SHP77 (cell line): ENCODE data around the gene SHC1.
"Not testable (repeated sequence)": the region's sequence is repeated elsewhere in the genome, so short reads cannot be mapped to it uniquely, and the experiment has no call there.

Experiments used
- DNase-seq, 2 experiments: peaks; one replicate each; lab custom pipeline; 2025; lab: John Stamatoyannopoulos, UW

Gene SHC1

DNA sequence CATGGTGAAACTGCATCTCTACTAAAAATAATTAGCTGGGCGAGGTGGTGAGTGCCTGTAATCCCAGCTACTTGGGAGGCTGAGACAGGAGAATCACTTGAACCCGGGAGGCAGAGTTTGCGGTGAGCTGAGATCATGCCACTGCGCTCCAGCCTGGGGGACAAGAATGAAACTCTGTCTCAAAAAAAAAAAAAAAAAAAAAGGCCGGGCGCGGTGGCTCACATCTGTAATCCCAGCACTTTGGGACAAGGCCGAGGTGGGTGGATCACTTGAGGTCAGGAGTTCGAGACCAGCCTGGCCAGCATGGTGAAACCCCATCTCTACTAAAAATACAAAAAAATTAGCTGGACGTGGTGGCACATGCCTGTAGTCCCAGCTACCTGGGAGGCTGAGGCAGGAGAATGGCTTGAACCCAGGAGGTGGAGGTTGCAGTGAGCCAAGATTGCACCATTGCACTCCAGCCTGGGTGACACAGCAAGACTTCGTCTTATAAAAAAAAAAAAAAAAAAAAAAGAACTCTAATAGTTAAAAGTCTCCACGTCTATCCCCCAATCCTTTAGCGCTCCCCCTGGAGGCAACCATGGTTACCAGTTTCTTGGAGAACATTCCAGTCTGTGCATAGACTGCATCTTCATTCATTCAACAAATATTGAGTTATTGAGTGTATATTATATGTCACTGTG is 24.9 kb upstream of the SHC1 start:
- not testable (repeated sequence) for DNase-seq

DNA sequence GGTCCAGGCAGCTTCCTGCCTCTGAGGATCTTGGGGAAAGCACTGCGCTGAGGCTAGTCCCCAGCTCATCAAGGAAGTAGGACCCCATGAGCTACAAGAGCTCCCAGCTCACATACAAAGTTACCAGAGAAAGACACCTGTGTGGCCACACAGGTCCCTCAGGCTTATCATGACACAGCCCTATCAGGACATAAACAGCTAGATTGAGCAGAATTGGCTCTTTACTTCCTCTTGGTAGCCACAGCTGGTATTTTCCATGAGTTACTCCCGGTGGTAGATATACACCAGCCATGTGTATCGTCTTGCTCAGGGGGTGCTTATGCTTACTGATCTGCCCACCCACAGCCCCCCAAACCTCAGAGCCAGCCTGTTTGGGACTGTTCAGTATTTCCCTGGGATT is 24.0 kb upstream of the SHC1 start:
- no peak for DNase-seq

- DNase-seq, result no peak
Observed at GRCh38 chr1:154994269-154994587, 23.7 kb upstream of the SHC1 start.

DNA sequence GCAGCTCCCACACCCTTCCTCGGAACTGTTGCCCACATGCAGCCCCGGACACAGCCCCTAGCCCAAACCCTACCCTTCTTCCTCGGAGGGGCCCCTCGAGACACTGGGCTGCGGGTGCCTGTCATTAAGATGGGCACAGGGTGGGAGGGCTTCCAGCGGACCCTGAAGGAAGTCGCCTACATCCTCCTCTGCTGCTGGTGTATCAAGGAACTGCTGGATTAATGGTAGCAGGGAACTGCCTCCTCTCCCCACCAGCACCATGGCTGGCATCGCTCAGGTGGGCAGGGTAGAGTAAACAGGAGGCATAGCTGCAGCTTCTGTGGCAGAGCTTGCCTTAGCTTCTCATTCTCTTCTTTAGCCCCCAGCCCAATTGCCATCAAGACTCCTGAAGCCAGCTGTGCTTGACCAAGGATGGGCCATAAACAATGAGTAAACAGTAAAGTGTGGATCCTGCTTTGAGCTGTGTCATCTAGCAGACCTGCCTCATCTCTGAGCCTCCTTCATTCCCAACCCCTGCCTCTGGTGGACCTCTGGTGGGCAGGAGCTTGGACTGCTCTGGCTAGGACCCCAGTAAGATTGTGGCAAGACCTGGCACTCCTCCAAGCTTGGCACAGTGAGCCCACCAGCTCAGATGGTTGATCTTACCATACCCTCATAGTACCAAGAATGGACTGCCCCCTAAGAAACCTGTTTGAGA is 23.2 kb upstream of the SHC1 start, which contains the start of gene LENEP:
Gene LENEP (plus strand): TSS at position 15 of the 697 bp plus-strand sequence. CDS start 22 bp downstream, at position 37.
- DNase-seq, result no peak

- peak; percentile 54 to 76 for DNase-seq
Observed at GRCh38 chr1:154992721-154993571, 22.4 kb upstream of the SHC1 start.

DNA sequence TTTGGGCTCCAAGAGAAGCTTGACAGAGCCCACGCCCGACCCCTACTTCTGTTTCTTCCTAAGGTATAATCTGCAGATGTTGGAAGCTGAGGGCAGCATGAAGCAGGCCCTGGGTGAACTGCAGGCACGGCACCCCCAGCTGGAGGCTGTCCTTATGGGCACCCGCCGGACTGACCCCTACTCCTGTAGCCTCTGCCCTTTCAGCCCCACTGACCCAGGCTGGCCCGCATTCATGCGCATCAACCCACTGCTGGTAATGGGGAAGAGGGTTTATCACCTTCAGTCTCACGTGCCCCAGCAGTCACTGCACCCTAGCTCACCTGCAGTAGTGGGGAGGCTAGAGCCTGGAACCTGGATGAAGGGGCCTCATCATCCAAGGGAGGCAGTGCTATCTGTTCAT is 19.7 kb upstream of the SHC1 start:
- DNase-seq, result no peak

DNA sequence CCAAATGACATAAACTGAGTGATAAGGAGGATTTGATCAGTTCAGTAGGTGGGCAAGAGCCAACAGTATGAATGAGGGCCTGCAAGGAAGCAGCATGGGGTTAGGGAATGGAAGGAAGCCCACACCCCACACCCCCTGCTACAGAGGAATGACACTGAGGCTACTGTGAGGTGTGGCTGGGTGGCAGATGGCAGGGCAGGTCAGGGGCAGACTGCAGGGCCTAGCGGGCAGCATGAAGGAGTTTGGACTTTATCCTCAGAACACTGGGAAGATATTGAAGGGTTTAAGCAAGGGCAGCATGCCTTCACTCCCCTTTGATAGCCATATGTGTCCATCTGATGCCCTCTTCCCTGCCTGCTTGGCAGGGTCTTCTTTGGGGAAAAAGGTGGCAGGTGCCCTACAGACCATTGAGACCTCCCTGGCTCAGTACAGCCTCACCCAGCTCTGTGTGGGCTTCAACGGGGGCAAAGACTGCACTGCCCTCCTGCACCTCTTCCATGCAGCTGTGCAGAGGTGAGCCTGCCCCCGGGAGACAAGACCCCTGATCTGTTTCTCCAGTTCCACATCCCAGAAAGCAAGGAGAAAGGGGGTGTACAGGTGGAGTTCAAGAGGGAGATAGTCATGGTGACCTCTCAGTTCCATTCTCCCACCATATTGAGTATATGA is 18.8 kb upstream of the SHC1 start:
- DNase-seq, result no peak

DNA sequence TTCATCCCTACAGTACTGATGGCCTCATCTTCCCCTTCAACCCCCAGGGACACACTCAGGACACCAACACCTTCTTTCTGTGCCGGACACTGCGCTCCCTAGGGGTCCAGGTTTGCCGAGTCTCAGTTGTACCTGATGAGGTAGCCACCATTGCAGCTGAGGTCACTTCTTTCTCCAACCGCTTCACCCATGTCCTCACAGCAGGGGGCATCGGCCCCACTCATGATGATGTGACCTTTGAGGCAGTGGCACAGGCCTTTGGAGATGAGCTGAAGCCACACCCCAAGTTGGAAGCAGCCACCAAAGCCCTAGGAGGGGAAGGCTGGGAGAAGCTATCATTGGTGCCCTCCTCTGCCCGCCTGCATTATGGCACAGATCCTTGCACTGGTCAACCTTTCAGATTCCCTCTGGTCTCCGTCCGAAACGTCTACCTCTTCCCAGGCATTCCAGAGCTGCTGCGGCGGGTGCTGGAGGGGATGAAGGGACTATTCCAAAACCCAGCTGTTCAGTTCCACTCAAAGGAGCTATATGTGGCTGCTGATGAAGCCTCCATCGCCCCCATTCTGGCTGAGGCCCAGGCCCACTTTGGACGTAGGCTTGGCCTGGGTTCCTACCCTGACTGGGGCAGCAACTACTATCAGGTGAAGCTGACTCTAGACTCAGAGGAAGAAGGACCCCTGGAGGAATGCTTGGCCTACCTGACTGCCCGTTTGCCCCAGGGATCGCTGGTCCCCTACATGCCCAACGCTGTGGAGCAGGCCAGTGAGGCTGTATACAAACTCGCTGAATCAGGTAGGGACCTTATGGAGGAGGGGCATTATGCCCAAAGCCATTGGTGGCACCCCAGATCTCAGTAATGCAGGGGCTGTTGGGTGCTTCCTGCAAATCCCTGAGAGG is 17.8 kb upstream of the SHC1 start:
- DNase-seq, result no peak

GRCh38 chr1:154987326-154987725 is 16.8 kb upstream of the SHC1 start:
- no peak for DNase-seq

GRCh38 chr1:154986736-154987135 is 16.2 kb upstream of the SHC1 start:
- not testable (repeated sequence) for DNase-seq

- peak in 1 of 2 experiments; percentile 21 for DNase-seq
Observed at GRCh38 chr1:154983776-154984466, 13.4 kb upstream of the SHC1 start.

GRCh38 chr1:154982897-154983648 is 12.5 kb upstream of the SHC1 start, which contains the start of gene FLAD1:
FLAD1 (plus strand) TSS chr1:154983344; CDS start chr1:154983695, 351 bp downstream.
- peak; percentile 100 for DNase-seq

GRCh38 chr1:154982341-154982740 is 11.8 kb upstream of the SHC1 start:
- peak in 1 of 2 experiments; percentile 44 for DNase-seq

GRCh38 chr1:154978360-154978759 is 7.8 kb upstream of the SHC1 start:
- DNase-seq, result no peak

DNA sequence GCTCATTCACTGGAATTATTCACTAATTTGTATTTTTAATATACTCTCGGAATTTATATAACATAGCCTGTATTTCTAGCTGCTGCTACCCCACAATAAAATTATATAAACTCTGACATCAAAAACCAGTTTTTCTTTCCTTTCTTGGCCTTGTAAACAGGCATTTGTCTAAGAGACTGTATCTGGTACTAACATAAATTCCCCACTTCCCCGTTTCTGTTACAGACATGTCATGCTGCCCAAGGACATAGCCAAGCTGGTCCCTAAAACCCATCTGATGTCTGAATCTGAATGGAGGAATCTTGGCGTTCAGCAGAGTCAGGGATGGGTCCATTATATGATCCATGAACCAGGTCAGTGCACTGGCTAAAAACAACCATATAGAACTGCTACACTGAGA is 7.2 kb upstream of the SHC1 start:
- not testable (repeated sequence) for DNase-seq

DNA sequence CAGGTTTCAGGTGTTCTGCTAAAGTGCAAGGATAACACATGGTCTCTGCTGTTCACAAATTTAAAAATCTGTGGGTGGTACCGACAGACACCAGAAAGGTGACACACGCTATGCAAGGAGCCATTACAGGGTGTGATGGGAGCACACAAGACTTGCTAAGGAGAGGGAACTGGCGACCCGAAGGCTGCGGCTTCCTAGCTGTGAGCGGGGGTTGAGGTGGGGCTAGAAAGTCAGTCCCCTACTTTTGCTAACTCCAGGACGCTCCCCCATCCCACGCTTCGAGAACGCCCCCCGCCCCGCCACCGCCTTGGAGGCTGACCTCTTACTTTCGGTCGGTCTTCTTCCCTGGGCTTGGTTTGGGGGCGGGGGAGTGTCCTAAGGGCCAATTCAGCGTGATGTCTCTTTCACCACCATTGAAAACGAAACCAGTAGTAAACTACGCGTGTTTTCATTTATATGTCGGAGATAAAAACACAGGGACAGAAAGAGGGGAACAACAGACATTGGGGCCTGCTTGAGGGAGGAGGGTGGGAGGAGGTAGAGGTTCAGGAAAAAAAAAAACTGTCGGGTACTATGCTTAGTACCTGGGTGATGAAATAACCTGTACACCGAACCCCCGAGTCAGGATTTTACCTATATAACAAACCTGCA is 5.0 kb upstream of the SHC1 start:
- DNase-seq, result peak in 1 of 2 experiments; percentile 44

GRCh38 chr1:154974808-154975408 is 4.4 kb upstream of the SHC1 start:
- peak; percentile 99 for DNase-seq

DNA sequence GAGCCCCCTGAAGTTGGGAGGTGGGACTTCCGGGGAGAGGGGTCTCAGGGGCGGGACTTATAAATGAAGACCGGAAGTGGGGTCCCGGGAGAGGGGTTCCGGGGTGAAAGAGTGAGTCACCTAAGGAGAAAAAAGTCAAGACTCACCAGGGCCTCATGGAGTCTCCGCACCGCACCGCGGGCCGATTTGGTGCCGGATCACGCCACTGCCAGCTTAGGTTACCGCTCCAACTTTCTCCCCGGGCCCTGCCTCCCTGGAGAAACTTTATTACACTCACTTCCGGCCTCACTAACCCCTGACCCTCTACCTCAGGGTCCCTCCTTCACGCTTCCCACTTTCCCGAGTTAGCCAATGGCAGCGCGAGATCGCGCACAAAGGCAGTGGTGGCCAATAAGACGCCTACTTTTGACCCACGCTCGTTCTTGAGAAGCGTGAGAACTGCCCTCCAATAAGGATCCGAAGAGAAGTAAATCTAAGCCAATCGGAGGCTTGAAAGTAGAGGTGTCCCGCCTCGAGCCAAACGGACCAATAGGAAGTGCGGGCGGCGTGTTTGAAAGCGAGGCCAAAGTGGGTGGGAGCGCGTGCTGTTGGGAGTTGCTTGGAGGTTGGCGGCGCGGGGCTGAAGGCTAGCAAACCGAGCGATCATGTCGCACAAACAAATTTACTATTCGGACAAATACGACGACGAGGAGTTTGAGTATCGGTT is 3.7 kb upstream of the SHC1 start, which contains the start of gene CKS1B:
Gene CKS1B (plus strand): TSS at position 580 of the 706 bp plus-strand sequence. CDS start 65 bp downstream, at position 645.
- peak; percentile 100 for DNase-seq
